Coronary artery (tissue), 2 donors: ENCODE data around the gene AZU1.

Experiments
- DNase-seq: peaks from one replicate; pipeline ENCODE4 v3.0.0-alpha.2; 2017; ENCODE audit warnings: low spot score
- H3K27ac ChIP-seq, 2 donors: fragments of 200-600 bp; sonication (generic); one replicate each; pipeline ENCODE4 v1.5.1; 2016 to 2019
- H3K4me3 ChIP-seq: fragments of 200-600 bp; sonication (generic); 2 replicates; pipeline ENCODE4 v1.5.1; 2016; ENCODE audit warnings: mild to moderate bottlenecking, moderate library complexity
- CTCF ChIP-seq: fragments of 200-600 bp; sonication (generic); IDR thresholded peaks from one replicate; pipeline ENCODE4 v1.5.1; 2019; ENCODE audit warnings: antibody characterized with exemption

Gene AZU1

GRCh38 chr19:863315-863620 lies 35.6 kb downstream of the AZU1 start:
- DNase-seq: no peak
- H3K27ac ChIP-seq: no peak overlapping the region
- no peak overlapping the region for H3K4me3 ChIP-seq
- no peak for TF ChIP-seq CTCF

GRCh38 chr19:866769-867300 lies 39.2 kb downstream of the AZU1 start:
- DNase-seq: no peak
- Histone ChIP-seq H3K27ac (no peak overlapping the region), H3K4me3 (no peak overlapping the region)
- no peak for TF ChIP-seq CTCF

DNA sequence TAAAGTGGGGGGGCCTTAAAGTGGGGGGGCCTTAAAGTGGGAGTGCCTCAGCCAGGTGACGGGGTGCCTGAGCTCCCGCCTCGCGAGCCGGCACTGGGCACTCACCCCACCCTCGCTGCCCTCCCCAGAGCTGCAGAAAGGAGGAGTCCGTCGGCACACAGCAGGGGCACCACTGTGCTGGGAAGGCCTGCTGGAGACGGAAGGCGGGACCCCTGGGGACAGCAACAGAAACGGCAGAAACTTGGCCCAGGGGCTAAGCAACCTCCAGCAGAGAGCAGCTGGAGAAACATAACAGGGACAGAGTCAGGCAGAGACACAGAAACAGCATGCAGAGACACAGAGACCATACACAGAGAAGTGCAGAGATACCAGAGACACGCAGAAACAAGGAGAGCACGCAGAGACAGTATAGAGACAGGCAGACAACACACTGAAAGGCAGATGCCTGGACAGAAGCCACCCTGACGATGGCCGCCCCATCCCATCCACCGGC lies 39.7 kb downstream of the AZU1 start:
- DNase-seq: no peak
- no peak overlapping the region for H3K4me3 ChIP-seq
- H3K27ac ChIP-seq: no peak overlapping the region
- TF ChIP-seq CTCF: no peak

- DNase-seq: no peak
- Histone ChIP-seq H3K4me3 (no peak overlapping the region), H3K27ac (peak overlapping the region in 1 of 2 donors; percentile 83)
- TF ChIP-seq CTCF: no peak
Observed at GRCh38 chr19:867855-868457, 40.3 kb downstream of the AZU1 start.

GRCh38 chr19:868458-869244 lies 41.0 kb downstream of the AZU1 start:
- TF ChIP-seq CTCF: no peak
- no peak overlapping the region for H3K4me3 ChIP-seq
- DNase-seq: no peak
- H3K27ac ChIP-seq: peak overlapping the region; percentile 66 to 83

- Histone ChIP-seq H3K27ac (peak overlapping the region; percentile 66 to 83), H3K4me3 (no peak overlapping the region)
- TF ChIP-seq CTCF: no peak
- peak; percentile 89 for DNase-seq
Observed at GRCh38 chr19:869245-870177, 41.9 kb downstream of the AZU1 start.
